B cell (primary cell): ENCODE results near the gene RPAP3.

ENCODE experiments used
- EZH2 ChIP-seq: IDR thresholded peaks from 2 replicates; pipeline ENCODE4 v1.6.1; 2012; ENCODE audit warnings: borderline replicate concordance, low read depth, mild to moderate bottlenecking, moderate library complexity, low read length; ENCODE audit not compliant: insufficient read depth, poor library complexity, severe bottlenecking
- TF ChIP-seq, protein P1 (sequence below): fragments of 200-600 bp; IDR thresholded peaks from one replicate; pipeline ENCODE4 v1.8.0; 2022; ENCODE audit warnings: antibody characterized with exemption, mild to moderate bottlenecking

DNA sequence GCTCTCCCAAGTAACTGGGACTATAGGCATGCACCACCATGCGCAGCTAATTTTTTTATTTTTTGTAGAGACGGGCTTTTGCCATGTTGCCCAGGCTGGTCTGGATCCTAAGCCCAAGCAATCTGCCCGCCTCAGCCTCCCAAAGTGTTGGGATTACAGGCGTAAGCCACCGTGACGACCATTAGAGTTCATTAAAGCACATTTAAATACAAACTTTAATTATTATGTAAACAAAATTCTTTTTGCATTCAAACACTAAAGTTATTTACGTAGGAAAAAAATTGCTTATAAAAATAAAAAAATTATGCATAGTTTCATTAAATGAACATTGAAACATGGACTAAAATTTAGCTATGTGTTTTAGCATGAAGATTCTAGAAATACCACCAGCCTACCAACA is 7.2 kb downstream of the RPAP3 start:
- TF ChIP-seq, protein P1, sequence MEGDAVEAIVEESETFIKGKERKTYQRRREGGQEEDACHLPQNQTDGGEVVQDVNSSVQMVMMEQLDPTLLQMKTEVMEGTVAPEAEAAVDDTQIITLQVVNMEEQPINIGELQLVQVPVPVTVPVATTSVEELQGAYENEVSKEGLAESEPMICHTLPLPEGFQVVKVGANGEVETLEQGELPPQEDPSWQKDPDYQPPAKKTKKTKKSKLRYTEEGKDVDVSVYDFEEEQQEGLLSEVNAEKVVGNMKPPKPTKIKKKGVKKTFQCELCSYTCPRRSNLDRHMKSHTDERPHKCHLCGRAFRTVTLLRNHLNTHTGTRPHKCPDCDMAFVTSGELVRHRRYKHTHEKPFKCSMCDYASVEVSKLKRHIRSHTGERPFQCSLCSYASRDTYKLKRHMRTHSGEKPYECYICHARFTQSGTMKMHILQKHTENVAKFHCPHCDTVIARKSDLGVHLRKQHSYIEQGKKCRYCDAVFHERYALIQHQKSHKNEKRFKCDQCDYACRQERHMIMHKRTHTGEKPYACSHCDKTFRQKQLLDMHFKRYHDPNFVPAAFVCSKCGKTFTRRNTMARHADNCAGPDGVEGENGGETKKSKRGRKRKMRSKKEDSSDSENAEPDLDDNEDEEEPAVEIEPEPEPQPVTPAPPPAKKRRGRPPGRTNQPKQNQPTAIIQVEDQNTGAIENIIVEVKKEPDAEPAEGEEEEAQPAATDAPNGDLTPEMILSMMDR, result no peak
- no peak for TF ChIP-seq EZH2
